Astrocyte of the spinal cord (primary cell): ENCODE data around the gene SH3RF1.

ENCODE experiments used
- DNase-seq: peaks from one replicate; pipeline ENCODE4 v3.0.0; 2011; ENCODE audit warnings: low read depth, low spot score
- H3K4me3 ChIP-seq: 2 replicates; pipeline ENCODE4 v1.5.1; 2011; ENCODE audit warnings: low read depth, mild to moderate bottlenecking, low read length, moderate library complexity
- in situ Hi-C: cut with HindIII; loops from 2 replicates; pipeline ENCODE4 v1.10.0; 2017; ENCODE audit warnings: low sequenced_read_pairs
- TF ChIP-seq, protein P1 (sequence below): IDR thresholded peaks from 2 replicates; pipeline ENCODE4 v1.5.1; 2012; ENCODE audit warnings: low read depth, mild to moderate bottlenecking, low read length, inconsistent platforms

SH3RF1 gene

DNA sequence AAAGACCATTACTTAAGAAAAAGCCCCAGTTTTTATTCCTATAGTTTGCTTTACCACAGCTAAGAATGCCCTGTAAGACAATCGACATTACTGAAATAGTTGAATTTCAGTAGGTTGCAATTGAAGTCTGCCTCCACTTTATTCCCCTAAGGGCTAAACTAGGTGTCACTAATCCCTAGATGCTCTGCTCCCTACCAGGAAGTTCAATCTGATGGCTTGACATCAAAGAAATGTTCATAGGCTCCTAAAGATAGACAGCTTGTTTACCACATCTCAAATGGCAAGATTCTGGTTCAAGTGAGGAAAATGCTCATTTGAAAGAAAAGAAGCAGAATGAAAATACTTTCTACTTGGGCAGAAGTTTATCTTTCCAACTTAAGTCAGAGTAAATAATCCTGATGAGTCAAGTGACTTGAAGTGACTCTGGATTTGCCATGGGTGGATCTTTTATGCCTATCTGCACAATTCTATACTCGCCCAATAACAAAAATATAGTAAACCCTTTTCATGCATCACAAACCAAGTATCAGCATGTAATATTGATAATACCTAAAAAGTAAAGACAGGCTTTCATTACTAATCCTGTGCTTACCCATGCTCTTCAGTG is 117.2 kb downstream of the SH3RF1 start:
- DNase-seq: no peak
- TF ChIP-seq, protein P1, sequence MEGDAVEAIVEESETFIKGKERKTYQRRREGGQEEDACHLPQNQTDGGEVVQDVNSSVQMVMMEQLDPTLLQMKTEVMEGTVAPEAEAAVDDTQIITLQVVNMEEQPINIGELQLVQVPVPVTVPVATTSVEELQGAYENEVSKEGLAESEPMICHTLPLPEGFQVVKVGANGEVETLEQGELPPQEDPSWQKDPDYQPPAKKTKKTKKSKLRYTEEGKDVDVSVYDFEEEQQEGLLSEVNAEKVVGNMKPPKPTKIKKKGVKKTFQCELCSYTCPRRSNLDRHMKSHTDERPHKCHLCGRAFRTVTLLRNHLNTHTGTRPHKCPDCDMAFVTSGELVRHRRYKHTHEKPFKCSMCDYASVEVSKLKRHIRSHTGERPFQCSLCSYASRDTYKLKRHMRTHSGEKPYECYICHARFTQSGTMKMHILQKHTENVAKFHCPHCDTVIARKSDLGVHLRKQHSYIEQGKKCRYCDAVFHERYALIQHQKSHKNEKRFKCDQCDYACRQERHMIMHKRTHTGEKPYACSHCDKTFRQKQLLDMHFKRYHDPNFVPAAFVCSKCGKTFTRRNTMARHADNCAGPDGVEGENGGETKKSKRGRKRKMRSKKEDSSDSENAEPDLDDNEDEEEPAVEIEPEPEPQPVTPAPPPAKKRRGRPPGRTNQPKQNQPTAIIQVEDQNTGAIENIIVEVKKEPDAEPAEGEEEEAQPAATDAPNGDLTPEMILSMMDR: no peak
- H3K4me3 ChIP-seq: no peak overlapping the region
- in situ Hi-C loops: no loop called here

DNA sequence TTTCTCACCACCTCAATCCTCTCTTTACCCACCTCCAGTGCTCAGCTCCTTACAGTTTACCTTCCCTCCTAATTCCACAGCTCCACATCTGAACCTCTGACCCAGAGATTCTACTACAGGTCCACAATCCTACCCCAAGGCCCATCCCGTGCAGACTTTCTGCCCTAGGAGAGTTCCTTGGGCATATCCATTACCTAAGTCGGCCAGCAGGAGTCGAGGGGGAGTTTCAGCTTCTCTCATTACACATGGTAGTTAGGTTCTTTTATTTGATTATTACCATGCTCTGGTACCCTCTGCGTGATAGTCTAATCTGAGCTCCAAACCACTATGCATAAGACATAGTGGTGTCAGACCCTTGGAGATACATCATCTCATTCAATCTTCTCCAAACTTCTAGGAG is 117.9 kb downstream of the SH3RF1 start:
- in situ Hi-C loops: no loop called here

GRCh38 chr4:169152098-169152497 is 118.7 kb downstream of the SH3RF1 start:
- no peak for DNase-seq
- in situ Hi-C loops: no loop called here
- TF ChIP-seq, protein P1: no peak
- H3K4me3 ChIP-seq: no peak overlapping the region

More for the DNA sequence above, 117.9 kb downstream of the SH3RF1 start:
- no peak overlapping the region for H3K4me3 ChIP-seq
- TF ChIP-seq, protein P1: no peak
- no peak for DNase-seq

GRCh38 chr4:169151671-169152070 is 119.1 kb downstream of the SH3RF1 start:
- TF ChIP-seq, protein P1: no peak
- peak; percentile 43 for DNase-seq
- in situ Hi-C loops: no loop called here

DNA sequence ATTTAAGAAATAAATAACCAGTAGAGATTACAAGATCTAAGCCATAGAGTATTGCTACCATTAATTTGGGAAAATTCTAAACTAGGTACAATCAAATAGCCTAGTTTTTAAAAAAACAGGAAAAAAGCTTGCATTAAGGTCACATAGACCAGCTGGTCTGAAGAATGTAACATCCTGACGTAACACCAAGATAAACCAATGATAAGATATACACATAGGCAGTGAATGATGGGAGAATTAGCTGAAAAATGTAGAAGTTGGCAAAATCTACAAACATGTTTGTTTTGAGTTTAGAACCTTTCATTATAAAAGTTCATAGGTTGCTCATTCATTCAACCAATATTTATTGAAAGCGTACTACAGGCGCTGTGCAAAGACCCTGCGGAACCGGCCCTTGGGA is 120.0 kb downstream of the SH3RF1 start:
- in situ Hi-C loops: no loop called here
- no peak overlapping the region for H3K4me3 ChIP-seq
- TF ChIP-seq, protein P1: no peak
- DNase-seq: no peak

More at GRCh38 chr4:169151671-169152070, 119.1 kb downstream of the SH3RF1 start:
- H3K4me3 ChIP-seq: no peak overlapping the region

GRCh38 chr4:169148885-169149284 is 121.9 kb downstream of the SH3RF1 start:
- in situ Hi-C loops: no loop called here
- no peak overlapping the region for H3K4me3 ChIP-seq
- TF ChIP-seq, protein P1: no peak
- no peak for DNase-seq
